ENCODE results near the gene ADGRD1. TPM values are rescaled to one million over a fixed set of nuclear protein-coding genes. Genes with fewer than 3 reads are reported as not detected.

ADGRD1 gene
- total and polyA plus RNA-seq, 12 donors, result 0.87 to 6.0 (median 1.6) TPM

DNA sequence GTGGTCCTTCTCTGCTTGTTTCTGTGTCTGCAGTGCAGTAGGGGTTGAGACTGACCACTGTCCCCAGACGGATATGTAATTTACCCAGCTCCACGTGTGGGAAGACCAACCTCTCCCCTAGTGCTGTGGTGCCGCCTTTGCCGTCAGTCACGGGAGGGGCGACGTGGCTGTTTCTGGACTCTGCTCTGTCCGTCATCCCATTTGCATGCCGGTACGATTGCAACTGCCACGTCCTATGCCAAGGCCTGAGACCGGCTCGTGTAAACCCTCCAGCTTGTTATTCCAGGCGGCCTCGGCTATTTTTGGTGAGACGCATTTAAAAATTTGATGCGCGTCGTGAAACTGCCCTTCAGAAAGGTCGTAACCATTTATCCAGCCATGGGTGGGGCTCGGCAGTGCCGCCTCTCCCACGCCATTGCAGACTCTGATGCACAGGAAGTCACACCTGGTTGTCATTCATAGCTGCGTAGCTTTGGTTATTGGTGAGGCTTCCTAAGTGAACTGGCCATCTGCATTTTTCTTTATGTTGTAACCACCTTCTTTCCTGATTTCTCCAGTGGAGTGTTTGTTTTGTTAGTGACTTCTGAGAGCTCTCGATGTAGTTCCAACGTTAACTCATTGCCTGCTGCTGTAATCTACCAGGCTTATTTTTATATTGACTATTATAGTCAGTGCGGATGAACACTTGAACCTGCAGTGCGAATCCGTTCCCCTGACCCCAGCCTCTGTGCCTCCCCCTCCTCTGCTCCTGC lies 75.1 kb downstream of the ADGRD1 start:
- Histone ChIP-seq H3K9me3 (replicated peaks in 1 of 3) (no peaks in the 10 kb centered on the region), H3K36me3 (replicated peaks in 1 of 2) (no peaks in the 10 kb centered on the region), H3K4me3 (no peak overlapping the region), H3K27me3 (no peaks in the 10 kb centered on the region), H3K27ac (no peak overlapping the region), H3K4me1 (replicated peaks in 1 of 2) (no peaks in the 10 kb centered on the region)
- intact Hi-C loops (cut with DNase I), result no loop called here
- no peak for TF ChIP-seq POLR2A (IDR thresholded peaks at IDR 0.05)
- TF ChIP-seq, protein P1, sequence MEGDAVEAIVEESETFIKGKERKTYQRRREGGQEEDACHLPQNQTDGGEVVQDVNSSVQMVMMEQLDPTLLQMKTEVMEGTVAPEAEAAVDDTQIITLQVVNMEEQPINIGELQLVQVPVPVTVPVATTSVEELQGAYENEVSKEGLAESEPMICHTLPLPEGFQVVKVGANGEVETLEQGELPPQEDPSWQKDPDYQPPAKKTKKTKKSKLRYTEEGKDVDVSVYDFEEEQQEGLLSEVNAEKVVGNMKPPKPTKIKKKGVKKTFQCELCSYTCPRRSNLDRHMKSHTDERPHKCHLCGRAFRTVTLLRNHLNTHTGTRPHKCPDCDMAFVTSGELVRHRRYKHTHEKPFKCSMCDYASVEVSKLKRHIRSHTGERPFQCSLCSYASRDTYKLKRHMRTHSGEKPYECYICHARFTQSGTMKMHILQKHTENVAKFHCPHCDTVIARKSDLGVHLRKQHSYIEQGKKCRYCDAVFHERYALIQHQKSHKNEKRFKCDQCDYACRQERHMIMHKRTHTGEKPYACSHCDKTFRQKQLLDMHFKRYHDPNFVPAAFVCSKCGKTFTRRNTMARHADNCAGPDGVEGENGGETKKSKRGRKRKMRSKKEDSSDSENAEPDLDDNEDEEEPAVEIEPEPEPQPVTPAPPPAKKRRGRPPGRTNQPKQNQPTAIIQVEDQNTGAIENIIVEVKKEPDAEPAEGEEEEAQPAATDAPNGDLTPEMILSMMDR (IDR thresholded peaks at IDR 0.05), result no peak
- 80 to 85% (median 83%) methylated on average over 23 to 29 of the region's 29 CpGs for WGBS, 4 donors
- no peak for DNase-seq

DNA sequence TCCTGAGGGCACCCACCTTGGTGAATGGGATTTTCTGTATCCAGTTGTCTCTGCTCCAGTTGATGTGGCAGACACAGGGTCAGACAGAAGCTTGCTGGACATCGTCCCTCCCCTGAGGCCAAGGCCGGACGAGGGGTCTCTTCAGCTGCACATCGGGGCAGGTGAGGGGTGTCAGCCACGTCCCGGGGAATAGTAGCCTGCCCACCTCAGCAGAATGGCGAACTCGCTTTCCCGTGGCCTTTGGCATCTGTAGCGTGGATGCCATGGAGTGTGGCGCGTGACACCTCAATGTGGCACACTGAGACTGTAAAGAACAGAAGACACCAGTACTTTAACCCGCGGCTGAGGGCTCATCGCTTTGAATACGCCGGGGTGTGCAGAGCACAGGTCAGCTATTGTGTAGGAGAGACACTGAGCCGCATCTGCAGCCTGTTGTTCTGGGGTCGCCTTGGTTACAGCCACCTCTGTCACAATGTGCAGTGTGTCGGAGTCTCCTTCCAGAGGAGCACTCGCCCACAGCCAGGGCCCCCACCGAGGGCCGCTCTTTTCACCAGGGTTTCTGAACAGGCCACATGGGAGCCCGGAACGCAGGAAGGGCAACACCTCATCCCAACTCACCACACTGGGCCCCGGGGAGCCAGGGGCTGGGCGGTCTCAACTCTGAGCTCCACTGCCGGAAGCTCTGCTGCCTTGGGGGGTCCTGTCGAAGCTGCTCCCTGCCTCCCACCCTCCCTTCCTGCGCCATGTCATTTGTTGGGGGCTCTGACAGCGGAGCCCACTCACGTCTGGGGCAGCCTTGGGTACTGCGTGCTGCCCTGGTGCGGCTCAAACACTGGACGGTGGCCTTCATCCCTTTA lies 77.0 kb downstream of the ADGRD1 start:
- Histone ChIP-seq H3K9me3 (replicated peaks in 1 of 3) (no peaks in the 10 kb centered on the region), H3K4me1 (replicated peaks in 1 of 2) (no peaks in the 10 kb centered on the region), H3K27me3 (no peaks in the 10 kb centered on the region), H3K36me3 (replicated peaks in 1 of 2) (no peaks in the 10 kb centered on the region), H3K27ac (no peak overlapping the region), H3K4me3 (no peak overlapping the region)
- intact Hi-C loops (cut with DNase I), result no loop called here
- DNase-seq, result no peak
- TF ChIP-seq, protein P1 (IDR thresholded peaks at IDR 0.05), result no peak
- no peak for TF ChIP-seq POLR2A (IDR thresholded peaks at IDR 0.05)
- 86 to 91% (median 87%) methylated on average over 22 to 35 of the region's 35 CpGs for WGBS, 4 donors

DNA sequence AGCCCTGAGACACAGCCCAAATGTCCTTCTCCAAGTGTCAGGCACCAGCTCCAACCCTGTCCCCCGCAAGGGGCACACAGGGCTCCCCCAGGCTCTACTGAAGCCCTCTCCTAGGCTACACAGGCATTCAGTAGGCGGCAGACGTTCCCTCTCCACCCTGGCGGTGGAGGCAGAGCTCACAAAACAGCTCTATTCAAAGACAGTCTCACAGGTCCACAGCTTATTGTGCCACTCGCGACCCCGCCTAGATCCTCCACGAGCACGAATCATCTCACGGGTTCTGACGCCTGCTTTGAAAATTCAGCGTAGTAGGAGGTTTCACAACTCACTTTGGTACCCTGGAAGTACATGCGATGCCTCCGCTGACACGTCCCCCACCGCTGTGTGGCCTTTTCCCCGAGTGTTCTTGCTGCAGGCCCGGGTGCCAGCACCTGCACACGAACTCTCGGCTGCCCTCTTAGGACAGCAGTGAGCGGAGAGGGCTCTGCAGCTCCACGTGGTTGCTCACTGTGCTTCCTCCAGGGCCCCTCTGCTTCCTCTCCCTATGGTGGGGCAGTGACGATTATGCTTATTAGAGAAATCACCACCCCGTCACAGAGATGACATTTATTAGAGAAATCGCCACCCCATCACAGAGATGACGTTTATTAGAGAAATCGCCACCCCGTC lies 78.5 kb downstream of the ADGRD1 start:
- H3K4me1 ChIP-seq (replicated peaks in 1 of 2), result no peaks in the 10 kb centered on the region
- no peaks in the 10 kb centered on the region for H3K36me3 ChIP-seq (replicated peaks in 1 of 2)
- 73 to 83% (median 81%) methylated on average over 27 to 28 of the region's 28 CpGs for WGBS, 4 donors
- intact Hi-C loops (cut with DNase I), result no loop called here
- no peaks in the 10 kb centered on the region for H3K9me3 ChIP-seq (replicated peaks in 1 of 3)
- no peaks in the 10 kb centered on the region for H3K27me3 ChIP-seq
- no peak for DNase-seq
- TF ChIP-seq, protein P1 (IDR thresholded peaks at IDR 0.05), result no peak
- no peak for TF ChIP-seq POLR2A (IDR thresholded peaks at IDR 0.05)
- H3K4me3 ChIP-seq, result no peak overlapping the region
- H3K27ac ChIP-seq, result no peak overlapping the region

DNA sequence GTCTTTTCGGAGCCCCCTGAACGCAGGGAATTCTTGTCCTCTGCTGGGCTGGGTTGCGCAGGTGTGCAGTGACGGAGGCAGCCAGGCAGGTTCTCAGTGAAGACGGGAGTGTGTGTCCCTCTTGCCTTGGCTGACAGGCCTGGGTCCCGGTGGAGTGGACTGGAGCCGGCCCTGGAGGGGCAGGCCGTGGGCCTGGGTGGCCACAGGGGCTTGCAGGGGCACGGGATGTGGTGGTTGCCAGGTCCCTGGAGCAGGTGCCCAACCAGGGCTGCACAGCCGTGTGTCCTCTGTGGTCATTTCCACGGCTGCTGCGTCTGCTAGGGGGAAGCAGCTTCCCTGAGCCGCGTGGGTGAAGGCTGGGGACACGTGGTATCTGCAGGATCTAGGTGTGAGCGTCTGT lies 79.8 kb downstream of the ADGRD1 start:
- no peak for DNase-seq
- no peaks in the 10 kb centered on the region for H3K27me3 ChIP-seq
- H3K4me3 ChIP-seq, result no peak overlapping the region
- no peak overlapping the region for H3K27ac ChIP-seq
- TF ChIP-seq POLR2A (IDR thresholded peaks at IDR 0.05), result no peak
- TF ChIP-seq, protein P1 (IDR thresholded peaks at IDR 0.05), result no peak
- H3K4me1 ChIP-seq (replicated peaks in 1 of 2), result no peaks in the 10 kb centered on the region
- intact Hi-C loops (cut with DNase I), result no loop called here
- no peaks in the 10 kb centered on the region for H3K9me3 ChIP-seq (replicated peaks in 1 of 3)
- 76 to 87% (median 84%) methylated on average over 9 to 16 of the region's 16 CpGs; no CpG with 5 or more reads in 1 of the 4 donors for WGBS, 4 donors
- no peaks in the 10 kb centered on the region for H3K36me3 ChIP-seq (replicated peaks in 1 of 2)
